Endothelial cell of umbilical vein (primary cell): ENCODE data around the gene CPEB2.

Experiments used
- CTCF ChIP-seq, 2 donors: IDR thresholded peaks; 1 replicate in 1 of 2; 2 replicates in 1 of 2; pipeline ENCODE4 v1.5.1; 2011; ENCODE audit warnings: low read length in 2 of 2, mild to moderate bottlenecking in 2 of 2, moderate library complexity in 2 of 2, control low read depth in 1 of 2, inconsistent platforms in 1 of 2, low read depth in 1 of 2; ENCODE audit not compliant: insufficient read depth in 1 of 2; ENCODE audit errors: extremely low read depth in 1 of 2
- EZH2 ChIP-seq: IDR thresholded peaks from 2 replicates; pipeline ENCODE4 v1.6.1; 2012; ENCODE audit warnings: borderline replicate concordance, low read depth, mild to moderate bottlenecking, moderate library complexity, low read length, inconsistent platforms; ENCODE audit not compliant: severe bottlenecking
- GATA2 ChIP-seq: IDR thresholded peaks from 2 replicates; pipeline ENCODE4 v1.7.0; 2011; ENCODE audit warnings: low read depth, mild to moderate bottlenecking, moderate library complexity, mixed read lengths, low read length; ENCODE audit not compliant: insufficient read length, insufficient read depth
- MAX ChIP-seq: IDR thresholded peaks from 2 replicates; pipeline ENCODE4 v1.6.1; 2011; ENCODE audit not compliant: insufficient read depth, insufficient read length
- MYC ChIP-seq: IDR thresholded peaks from one replicate; pipeline ENCODE4 v1.6.1; 2011; ENCODE audit warnings: mild to moderate bottlenecking, low read depth, low read length
- POLR2A ChIP-seq: IDR thresholded peaks from 2 replicates; pipeline ENCODE4 v1.6.1; 2012; ENCODE audit warnings: low read depth, mild to moderate bottlenecking, control low read depth, low read length
- POLR2AphosphoS5 ChIP-seq: IDR thresholded peaks from 2 replicates; pipeline ENCODE4 v1.6.1; 2012; ENCODE audit warnings: low read depth, mild to moderate bottlenecking, control low read depth, low read length, moderate library complexity; ENCODE audit not compliant: insufficient read depth

- no peak for TF ChIP-seq POLR2A
- TF ChIP-seq CTCF (IDR thresholded peaks at IDR 0.05; ENCODE audit: extremely low read depth in 1 of 2, insufficient read depth in 1 of 2, low read depth in 1 of 2, low read length in 2 of 2): no peak
- no peak for TF ChIP-seq MAX
- no peak for TF ChIP-seq POLR2AphosphoS5
- TF ChIP-seq GATA2: no peak
- TF ChIP-seq EZH2: no peak
- no peak for TF ChIP-seq MYC
These were observed 41.0 kb upstream of the CPEB2 start for GRCh38 chr4:14961292-14961691.
